ENCODE results near the gene TPM1. TPM values are rescaled to one million over a fixed set of nuclear protein-coding genes. Genes with fewer than 3 reads are reported as not detected.

TPM1 gene
- total and polyA plus RNA-seq, 10 of the 15 experiments (the other 5 are each of a cell fraction or from before 2014, with no cell fraction given): 0.43 to 10.0 (median 2.4) TPM

DNA sequence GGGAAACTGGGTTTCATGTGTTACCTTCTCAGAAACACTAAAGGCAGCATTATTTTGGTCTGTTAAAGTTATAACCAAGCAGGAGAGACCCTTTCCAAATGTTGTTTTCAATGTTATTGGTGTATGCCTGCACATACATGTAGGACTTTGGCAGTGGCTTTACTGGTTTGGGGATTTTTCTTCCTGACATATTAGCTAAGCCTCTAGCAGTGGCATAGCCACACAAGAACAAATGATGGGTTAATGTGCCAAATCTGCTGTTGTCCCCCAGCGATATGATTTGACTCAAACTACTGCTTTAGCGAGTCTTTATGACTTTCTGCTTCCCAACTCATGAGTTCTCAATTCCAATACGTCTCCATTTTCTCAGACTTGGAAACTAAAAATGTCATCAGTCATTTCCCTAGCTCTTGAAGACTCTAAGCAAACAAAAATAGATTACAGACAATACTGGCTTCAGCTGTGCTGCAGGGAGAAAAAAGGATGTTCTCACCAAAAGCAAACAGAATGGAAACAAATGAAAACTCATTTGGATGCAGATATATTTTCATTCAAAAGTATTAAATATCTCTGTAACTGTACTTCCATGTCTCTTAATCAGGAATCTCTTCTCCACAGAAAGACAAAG is 29.6 kb downstream of the TPM1 start:
- in situ Hi-C loops (cut with MboI): no loop called here
- intact Hi-C loops (cut with micrococcal nuclease; ENCODE audit: unreplicated experiment): no loop called here
- Histone ChIP-seq H4K20me1 (ENCODE audit: control insufficient read depth, insufficient read depth) (no peaks in the 10 kb centered on the region), H3K36me3 (ENCODE audit: control insufficient read depth in 2 of 2, insufficient read depth in 2 of 2, low read length in 1 of 2) (no peaks in the 10 kb centered on the region), H3K27me3 (replicated peaks in 1 of 2; ENCODE audit: control insufficient read depth in 2 of 2, insufficient read depth in 2 of 2, low read length in 1 of 2) (no peaks in the 10 kb centered on the region), H2AFZ (ENCODE audit: control insufficient read depth, low read depth, low read length) (no peak overlapping the region), H3K4me1 (ENCODE audit: control insufficient read depth, insufficient read depth, low read length) (peaks cover 9% of the 10 kb centered on the region), H3K79me2 (ENCODE audit: control insufficient read depth, insufficient read depth, low read length) (no peaks in the 10 kb centered on the region), H3K4me2 (ENCODE audit: control insufficient read depth, insufficient read depth) (no peak overlapping the region), H3K9me3 (replicated peaks; ENCODE audit: control insufficient read depth, insufficient read depth, low read length) (no peaks in the 10 kb centered on the region), H3K27ac (ENCODE audit: control insufficient read depth, insufficient read depth) (no peak overlapping the region), H3K4me3 (no peak overlapping the region), H3K9ac (ENCODE audit: control insufficient read depth, insufficient read depth, low read length) (no peak overlapping the region)
- SMC1A ChIA-PET (ENCODE audit: uncharacterized antibody, unreplicated experiment): interaction anchor here (0.8 kb wide), 1 partner anchor 12 kb away, joined by 3 read pairs; no protein-coding TSS in a partner anchor
- ATAC-seq (no peak), DNase-seq (ENCODE audit: low read depth, low spot score) (no peak), FAIRE-seq (no peak)
- TF ChIP-seq FOXK2 (IDR thresholded peaks at IDR 0.05): no peak
- TF ChIP-seq, protein P1, sequence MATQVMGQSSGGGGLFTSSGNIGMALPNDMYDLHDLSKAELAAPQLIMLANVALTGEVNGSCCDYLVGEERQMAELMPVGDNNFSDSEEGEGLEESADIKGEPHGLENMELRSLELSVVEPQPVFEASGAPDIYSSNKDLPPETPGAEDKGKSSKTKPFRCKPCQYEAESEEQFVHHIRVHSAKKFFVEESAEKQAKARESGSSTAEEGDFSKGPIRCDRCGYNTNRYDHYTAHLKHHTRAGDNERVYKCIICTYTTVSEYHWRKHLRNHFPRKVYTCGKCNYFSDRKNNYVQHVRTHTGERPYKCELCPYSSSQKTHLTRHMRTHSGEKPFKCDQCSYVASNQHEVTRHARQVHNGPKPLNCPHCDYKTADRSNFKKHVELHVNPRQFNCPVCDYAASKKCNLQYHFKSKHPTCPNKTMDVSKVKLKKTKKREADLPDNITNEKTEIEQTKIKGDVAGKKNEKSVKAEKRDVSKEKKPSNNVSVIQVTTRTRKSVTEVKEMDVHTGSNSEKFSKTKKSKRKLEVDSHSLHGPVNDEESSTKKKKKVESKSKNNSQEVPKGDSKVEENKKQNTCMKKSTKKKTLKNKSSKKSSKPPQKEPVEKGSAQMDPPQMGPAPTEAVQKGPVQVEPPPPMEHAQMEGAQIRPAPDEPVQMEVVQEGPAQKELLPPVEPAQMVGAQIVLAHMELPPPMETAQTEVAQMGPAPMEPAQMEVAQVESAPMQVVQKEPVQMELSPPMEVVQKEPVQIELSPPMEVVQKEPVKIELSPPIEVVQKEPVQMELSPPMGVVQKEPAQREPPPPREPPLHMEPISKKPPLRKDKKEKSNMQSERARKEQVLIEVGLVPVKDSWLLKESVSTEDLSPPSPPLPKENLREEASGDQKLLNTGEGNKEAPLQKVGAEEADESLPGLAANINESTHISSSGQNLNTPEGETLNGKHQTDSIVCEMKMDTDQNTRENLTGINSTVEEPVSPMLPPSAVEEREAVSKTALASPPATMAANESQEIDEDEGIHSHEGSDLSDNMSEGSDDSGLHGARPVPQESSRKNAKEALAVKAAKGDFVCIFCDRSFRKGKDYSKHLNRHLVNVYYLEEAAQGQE (IDR thresholded peaks at IDR 0.05; ENCODE audit: low read depth, low read length): no peak
- TF ChIP-seq CHD4 (IDR thresholded peaks at IDR 0.05): no peak
- no peak for TF ChIP-seq SPI1 (IDR thresholded peaks at IDR 0.05; ENCODE audit: borderline replicate concordance, insufficient read depth, low read depth, low read length)
- no peak for TF ChIP-seq FOXM1 (IDR thresholded peaks at IDR 0.05; ENCODE audit: low read depth, low read length)
- TF ChIP-seq CREM (IDR thresholded peaks at IDR 0.05; ENCODE audit: low read depth): no peak
- TF ChIP-seq IRF4 (IDR thresholded peaks at IDR 0.05; ENCODE audit: low read depth, low read length): no peak
- TF ChIP-seq, protein P2, sequence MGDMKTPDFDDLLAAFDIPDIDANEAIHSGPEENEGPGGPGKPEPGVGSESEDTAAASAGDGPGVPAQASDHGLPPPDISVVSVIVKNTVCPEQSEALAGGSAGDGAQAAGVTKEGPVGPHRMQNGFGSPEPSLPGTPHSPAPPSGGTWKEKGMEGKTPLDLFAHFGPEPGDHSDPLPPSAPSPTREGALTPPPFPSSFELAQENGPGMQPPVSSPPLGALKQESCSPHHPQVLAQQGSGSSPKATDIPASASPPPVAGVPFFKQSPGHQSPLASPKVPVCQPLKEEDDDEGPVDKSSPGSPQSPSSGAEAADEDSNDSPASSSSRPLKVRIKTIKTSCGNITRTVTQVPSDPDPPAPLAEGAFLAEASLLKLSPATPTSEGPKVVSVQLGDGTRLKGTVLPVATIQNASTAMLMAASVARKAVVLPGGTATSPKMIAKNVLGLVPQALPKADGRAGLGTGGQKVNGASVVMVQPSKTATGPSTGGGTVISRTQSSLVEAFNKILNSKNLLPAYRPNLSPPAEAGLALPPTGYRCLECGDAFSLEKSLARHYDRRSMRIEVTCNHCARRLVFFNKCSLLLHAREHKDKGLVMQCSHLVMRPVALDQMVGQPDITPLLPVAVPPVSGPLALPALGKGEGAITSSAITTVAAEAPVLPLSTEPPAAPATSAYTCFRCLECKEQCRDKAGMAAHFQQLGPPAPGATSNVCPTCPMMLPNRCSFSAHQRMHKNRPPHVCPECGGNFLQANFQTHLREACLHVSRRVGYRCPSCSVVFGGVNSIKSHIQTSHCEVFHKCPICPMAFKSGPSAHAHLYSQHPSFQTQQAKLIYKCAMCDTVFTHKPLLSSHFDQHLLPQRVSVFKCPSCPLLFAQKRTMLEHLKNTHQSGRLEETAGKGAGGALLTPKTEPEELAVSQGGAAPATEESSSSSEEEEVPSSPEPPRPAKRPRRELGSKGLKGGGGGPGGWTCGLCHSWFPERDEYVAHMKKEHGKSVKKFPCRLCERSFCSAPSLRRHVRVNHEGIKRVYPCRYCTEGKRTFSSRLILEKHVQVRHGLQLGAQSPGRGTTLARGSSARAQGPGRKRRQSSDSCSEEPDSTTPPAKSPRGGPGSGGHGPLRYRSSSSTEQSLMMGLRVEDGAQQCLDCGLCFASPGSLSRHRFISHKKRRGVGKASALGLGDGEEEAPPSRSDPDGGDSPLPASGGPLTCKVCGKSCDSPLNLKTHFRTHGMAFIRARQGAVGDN (IDR thresholded peaks at IDR 0.05): no peak
- no peak for TF ChIP-seq ASH2L (IDR thresholded peaks at IDR 0.05; ENCODE audit: borderline replicate concordance, low read depth)
- TF ChIP-seq SUPT20H (IDR thresholded peaks at IDR 0.05; ENCODE audit: borderline replicate concordance, control insufficient read depth, low read depth, low read length): no peak
- no peak for TF ChIP-seq KAT2A (conservative IDR thresholded peaks at IDR 0.05; ENCODE audit: control insufficient read depth, low read depth, low read length)
- CTCF ChIA-PET: no interaction called here
- BruUV-seq (replicated peaks): no TSS peak
- RAD21 ChIA-PET (ENCODE audit: unreplicated experiment): no interaction called here
- POLR2A ChIA-PET: no interaction called here
- 59% methylated on average over 3 of the region's 3 CpGs for WGBS (ENCODE audit: insufficient coverage, insufficient replicate concordance, low lambda C conversion rate, missing lambda C conversion rate)

All from GM12878 (cell line).